ENCODE data around the gene DNAH10. TPM values are rescaled to one million over a fixed set of nuclear protein-coding genes. Genes with fewer than 3 reads are reported as not detected.

DNAH10 gene
- total and polyA plus RNA-seq, 12 donors, result 0.06 to 1.5 (median 0.28) TPM

DNA sequence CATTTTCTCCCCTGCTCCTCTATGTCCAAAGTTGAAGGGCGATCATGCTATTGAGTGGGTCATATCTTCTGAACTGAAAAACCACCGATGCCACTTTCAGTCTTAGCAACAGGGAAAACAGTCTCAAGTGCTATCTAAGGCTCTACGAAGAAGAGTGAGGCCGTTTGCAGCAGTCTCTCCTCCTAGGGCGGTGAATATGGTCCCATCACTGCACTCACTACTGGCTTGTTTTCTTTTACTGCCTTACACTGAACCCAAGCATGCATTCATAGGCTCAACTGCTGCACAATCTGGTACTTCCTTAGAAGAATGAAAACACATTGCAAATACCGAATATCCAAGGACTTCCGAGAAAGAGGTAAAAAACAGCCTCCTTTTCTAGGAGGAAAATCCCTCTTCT, 92.1 kb downstream of the DNAH10 start:
- WGBS, 4 donors, result 62 to 73% (median 64%) methylated on average over 7 of the region's 7 CpGs
- DNase-seq, result no peak
- H3K4me1 ChIP-seq (replicated peaks in 1 of 2), result no peaks in the 10 kb centered on the region
- H3K27ac ChIP-seq, result no peak overlapping the region
- no peaks in the 10 kb centered on the region for H3K9me3 ChIP-seq (replicated peaks in 1 of 3)
- H3K27me3 ChIP-seq, result no peaks in the 10 kb centered on the region
- intact Hi-C loops (cut with DNase I), result no loop called here
- TF ChIP-seq, protein P1, sequence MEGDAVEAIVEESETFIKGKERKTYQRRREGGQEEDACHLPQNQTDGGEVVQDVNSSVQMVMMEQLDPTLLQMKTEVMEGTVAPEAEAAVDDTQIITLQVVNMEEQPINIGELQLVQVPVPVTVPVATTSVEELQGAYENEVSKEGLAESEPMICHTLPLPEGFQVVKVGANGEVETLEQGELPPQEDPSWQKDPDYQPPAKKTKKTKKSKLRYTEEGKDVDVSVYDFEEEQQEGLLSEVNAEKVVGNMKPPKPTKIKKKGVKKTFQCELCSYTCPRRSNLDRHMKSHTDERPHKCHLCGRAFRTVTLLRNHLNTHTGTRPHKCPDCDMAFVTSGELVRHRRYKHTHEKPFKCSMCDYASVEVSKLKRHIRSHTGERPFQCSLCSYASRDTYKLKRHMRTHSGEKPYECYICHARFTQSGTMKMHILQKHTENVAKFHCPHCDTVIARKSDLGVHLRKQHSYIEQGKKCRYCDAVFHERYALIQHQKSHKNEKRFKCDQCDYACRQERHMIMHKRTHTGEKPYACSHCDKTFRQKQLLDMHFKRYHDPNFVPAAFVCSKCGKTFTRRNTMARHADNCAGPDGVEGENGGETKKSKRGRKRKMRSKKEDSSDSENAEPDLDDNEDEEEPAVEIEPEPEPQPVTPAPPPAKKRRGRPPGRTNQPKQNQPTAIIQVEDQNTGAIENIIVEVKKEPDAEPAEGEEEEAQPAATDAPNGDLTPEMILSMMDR (IDR thresholded peaks at IDR 0.05), result no peak
- no peak for TF ChIP-seq POLR2A (IDR thresholded peaks at IDR 0.05)
- no peaks in the 10 kb centered on the region for H3K36me3 ChIP-seq (replicated peaks in 1 of 2)
- no peak overlapping the region for H3K4me3 ChIP-seq

DNA sequence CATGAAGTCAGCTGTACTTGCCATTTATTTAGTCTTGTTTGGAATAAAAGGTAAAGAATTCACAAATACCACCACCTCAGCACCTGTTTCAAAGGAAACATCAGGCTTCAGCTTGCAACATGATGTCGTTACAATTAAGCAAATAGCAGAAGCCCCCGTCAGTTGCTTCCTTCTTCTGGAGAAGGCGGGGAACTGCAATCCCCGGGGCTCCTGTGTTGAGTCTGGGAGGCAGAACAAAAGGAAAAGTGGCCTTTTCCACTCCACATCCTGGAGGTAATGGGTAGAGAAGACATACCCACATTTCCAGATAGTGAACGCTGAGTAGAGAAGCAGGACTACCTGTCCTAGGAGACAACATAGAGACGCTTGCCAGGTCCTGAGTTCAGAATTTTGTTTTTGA, 92.8 kb downstream of the DNAH10 start:
- no peaks in the 10 kb centered on the region for H3K9me3 ChIP-seq (replicated peaks in 1 of 3)
- no peaks in the 10 kb centered on the region for H3K36me3 ChIP-seq (replicated peaks in 1 of 2)
- H3K27ac ChIP-seq, result no peak overlapping the region
- intact Hi-C loops (cut with DNase I), result no loop called here
- no peak for DNase-seq
- no peaks in the 10 kb centered on the region for H3K4me1 ChIP-seq (replicated peaks in 1 of 2)
- H3K27me3 ChIP-seq, result no peaks in the 10 kb centered on the region
- H3K4me3 ChIP-seq, result no peak overlapping the region
- TF ChIP-seq, protein P1 (IDR thresholded peaks at IDR 0.05), result no peak
- no peak for TF ChIP-seq POLR2A (IDR thresholded peaks at IDR 0.05)
- 55 to 68% (median 59%) methylated on average over 6 of the region's 6 CpGs for WGBS, 4 donors

DNA sequence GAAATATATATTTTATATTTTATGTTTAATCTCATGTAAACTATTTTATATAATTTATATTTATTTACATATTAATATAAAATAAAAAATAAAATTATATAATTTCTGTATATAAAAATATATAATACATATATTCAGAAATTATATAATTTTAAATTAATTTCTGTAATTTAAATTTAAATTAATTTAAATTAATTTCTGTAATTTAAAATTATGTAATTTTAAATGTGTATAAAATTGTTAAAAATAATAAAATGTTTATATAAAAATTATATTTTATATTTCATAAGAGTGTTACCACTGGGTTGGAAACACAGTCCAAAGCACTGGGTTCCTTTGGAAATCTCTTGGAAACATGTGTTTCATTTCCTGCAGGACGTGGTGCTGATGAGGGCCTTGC, 94.6 kb downstream of the DNAH10 start:
- Histone ChIP-seq H3K4me3 (no peak overlapping the region), H3K9me3 (replicated peaks in 1 of 3) (no peaks in the 10 kb centered on the region), H3K27ac (no peak overlapping the region), H3K4me1 (replicated peaks in 1 of 2) (no peaks in the 10 kb centered on the region), H3K36me3 (replicated peaks in 1 of 2) (no peaks in the 10 kb centered on the region), H3K27me3 (no peaks in the 10 kb centered on the region)
- intact Hi-C loops (cut with DNase I), result no loop called here
- 69 to 88% (median 71%) methylated on average over 1 of the region's 1 CpG for WGBS, 4 donors
- no peak for DNase-seq
- TF ChIP-seq POLR2A (IDR thresholded peaks at IDR 0.05), result no peak
- TF ChIP-seq, protein P1 (IDR thresholded peaks at IDR 0.05), result no peak

DNA sequence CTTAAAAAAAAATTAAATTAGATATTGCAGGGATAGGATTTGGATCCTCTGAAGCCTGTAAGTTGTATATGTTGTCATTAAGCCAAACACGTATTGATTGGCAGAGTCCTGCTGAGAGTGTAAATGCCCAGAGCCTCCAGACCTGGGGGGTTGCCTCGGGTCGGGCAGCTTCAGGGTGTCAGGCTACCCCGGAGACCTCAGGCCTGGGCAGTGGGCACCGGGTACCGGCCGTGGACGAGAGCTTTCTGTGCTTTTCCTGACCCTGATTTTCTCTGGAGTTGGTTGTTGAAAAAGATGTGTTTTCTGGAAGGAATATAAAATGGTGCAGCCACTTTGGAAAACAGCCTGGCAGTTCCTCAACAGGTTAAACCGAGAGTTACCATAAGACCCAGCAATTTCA, 96.1 kb downstream of the DNAH10 start:
- Histone ChIP-seq H3K27me3 (no peaks in the 10 kb centered on the region), H3K4me3 (no peak overlapping the region), H3K4me1 (replicated peaks in 1 of 2) (no peaks in the 10 kb centered on the region), H3K9me3 (replicated peaks in 1 of 3) (no peaks in the 10 kb centered on the region), H3K27ac (no peak overlapping the region), H3K36me3 (replicated peaks in 1 of 2) (no peaks in the 10 kb centered on the region)
- intact Hi-C loops (cut with DNase I), result no loop called here
- no peak for DNase-seq
- 75 to 85% (median 82%) methylated on average over 8 to 9 of the region's 9 CpGs for WGBS, 4 donors
- TF ChIP-seq, protein P1 (IDR thresholded peaks at IDR 0.05), result no peak
- no peak for TF ChIP-seq POLR2A (IDR thresholded peaks at IDR 0.05)

Data from adrenal gland (tissue), 12 donors.